Endometrial microvascular endothelial cells (primary cell): Measurements from ENCODE around the gene SLC12A7. TPM values are rescaled to one million over a fixed set of nuclear protein-coding genes. Genes with fewer than 3 reads are reported as not detected.

Experiments used
- in situ Hi-C: cut with HindIII; loops from 2 replicates; pipeline ENCODE4 v1.10.0; 2017; ENCODE audit warnings: low sequenced_read_pairs, low pct_unique_long_range_greater_than_20kb; ENCODE audit errors: inconsistent ontology term
- total RNA-seq: library from RNA; depleted of rRNA; stranded (reverse); fragments of >200 nt; gene quantifications from one replicate; pipeline ENCODE4 v1.2.3, GENCODE V29; 2015; ENCODE audit errors: inconsistent ontology term

SLC12A7 gene
- total RNA-seq, 1 donor from 2014 or later = 9.0 TPM

DNA sequence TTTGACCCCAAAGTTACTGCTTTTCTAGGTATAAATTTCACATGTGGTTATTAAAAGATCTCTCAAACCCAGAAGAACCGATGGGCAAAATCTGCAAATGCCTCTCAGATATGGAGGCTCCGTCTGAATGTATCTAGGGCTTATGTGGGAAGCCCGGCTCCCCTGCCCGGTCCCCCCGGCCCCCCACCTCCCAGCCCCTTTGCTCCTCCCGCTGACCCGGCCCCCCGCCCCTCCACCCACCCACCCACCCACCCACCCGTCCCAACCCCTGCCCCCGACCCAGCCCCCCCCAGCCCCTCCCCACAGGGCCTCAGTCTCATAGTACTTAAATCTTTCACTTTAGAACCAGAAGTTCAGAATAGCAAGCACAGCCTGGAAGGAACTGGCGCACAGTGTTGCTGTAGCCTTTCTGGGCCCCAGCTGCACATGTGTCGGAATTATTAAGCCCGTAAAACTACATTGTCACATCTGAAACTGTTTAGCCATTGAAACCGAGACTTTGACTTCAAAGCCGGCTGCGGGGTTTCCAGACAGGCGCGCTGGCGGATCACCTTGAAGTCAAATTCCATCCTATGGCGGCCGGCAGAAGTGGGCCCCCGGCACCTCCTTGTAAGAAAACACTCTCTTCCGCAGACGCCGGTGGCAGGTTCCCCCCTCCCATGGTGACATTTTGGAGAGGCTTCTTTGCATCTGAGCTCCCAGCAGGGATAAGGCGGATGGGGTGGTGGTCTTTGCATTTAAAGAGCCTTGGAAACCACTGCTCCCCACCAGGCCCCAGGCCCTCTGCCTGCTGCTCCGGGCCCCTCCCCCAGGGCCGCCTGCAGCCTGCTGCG, 90.5 kb downstream of the SLC12A7 start:
- in situ Hi-C loops = no loop called here

GRCh38 chr5:1020452-1020961, 91.4 kb downstream of the SLC12A7 start:
- in situ Hi-C loops = no loop called here

GRCh38 chr5:1019001-1019905, 92.6 kb downstream of the SLC12A7 start:
- in situ Hi-C loops = no loop called here

- in situ Hi-C loops = no loop called here
Observed at GRCh38 chr5:1018596-1018995, 93.3 kb downstream of the SLC12A7 start.

DNA sequence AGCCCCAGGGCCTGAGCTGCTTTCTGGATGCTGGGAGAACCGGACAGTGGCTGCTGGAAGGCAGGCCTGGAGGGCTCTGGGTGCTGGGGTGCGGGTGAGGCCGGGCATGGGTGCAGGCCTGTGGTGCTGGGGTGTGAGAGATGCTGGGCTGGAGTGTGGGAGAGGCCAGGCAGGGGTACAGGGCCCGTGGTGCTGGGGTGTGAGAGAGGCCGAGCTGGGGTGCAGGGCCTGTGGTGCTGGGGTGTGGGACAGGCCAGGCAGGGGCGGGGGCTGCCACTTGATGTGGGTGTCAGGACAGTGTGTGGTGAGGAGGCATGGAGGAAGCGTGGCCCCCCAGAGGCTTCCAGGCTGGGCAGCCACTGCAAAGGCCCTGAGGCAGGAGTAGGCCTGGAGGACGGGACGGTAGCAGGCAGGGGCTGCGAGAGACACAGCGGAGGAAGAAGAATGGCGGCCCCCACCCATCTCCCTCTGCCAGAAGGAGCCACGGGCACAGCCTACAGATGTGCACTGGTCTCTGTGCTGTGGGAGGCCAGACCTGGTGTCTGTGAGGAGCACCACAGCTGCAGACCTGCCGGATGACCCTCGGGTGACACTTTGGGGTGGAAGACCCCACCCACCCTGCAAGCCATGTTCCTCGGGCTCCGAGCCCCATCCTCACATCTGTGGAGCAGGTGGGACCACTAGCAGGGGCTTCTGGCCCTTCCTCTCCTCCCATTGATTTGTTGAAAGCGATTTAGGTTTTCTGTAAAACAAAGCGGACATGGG, 94.0 kb downstream of the SLC12A7 start:
- in situ Hi-C loops = no loop called here

- in situ Hi-C loops = no loop called here
Observed at GRCh38 chr5:1017056-1017455, 94.8 kb downstream of the SLC12A7 start.

DNA sequence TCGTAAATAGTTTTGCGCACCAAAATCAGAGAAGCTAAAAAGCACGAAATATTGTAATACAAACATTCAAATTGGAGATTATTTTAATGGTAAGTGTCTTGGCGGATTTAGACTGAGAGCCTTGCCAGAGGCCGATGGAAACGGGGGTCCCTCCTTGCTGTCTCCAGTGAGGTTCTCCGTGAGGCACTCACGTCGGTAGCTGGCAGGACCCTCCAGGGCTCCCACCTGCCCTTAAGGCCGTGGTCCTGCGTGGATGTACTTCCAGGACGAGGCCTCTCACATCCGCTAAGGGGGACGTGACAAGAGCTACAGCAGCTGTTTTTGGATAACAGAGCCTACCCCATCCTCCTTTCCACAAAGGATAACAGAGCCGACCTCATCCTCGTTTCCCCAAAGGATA, 95.4 kb downstream of the SLC12A7 start:
- in situ Hi-C loops = no loop called here

- in situ Hi-C loops = no loop called here
Observed at GRCh38 chr5:1016036-1016435, 95.8 kb downstream of the SLC12A7 start.

DNA sequence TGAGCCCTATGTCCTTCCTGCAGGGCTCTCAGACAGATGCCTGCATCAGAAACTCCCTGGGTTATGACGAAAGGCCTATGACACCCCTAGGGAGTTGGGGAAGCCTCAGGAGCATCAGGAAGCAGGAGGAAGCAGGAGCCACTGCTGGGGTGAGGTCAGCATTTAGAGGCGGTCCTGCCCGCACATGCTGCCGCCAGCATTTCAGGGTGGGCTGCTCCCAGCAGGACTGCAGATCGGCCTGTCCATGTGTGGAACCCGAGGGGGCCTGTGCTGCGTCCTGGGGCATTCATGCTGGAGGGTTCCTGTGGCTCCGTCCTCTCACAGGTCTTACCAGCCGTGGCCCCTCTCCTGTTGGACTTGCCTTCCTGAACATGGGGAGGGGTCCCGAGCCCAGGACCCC, 96.4 kb downstream of the SLC12A7 start:
- in situ Hi-C loops = no loop called here

DNA sequence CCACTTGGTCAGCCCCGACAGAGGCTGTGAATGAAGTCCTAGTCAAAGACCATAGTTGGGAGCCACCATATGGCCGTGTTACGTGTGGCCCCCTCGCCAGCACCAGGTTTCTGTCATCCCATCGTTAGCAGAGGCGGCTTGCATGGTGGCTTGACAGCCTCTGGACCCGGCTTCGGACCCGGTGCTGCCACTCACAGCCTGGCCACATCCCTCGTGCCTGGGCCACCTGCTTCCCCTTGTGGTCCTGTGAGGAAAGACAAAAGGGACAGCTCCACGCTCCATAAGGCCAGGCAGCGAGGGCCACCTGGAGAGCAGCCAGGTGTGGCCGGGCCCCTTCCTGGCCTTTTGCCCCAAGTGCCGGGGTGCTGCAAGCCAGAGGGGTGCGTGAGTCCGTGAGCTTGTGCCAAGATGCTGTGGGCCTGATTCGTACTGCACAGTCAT, 97.1 kb downstream of the SLC12A7 start:
- in situ Hi-C loops = no loop called here

- in situ Hi-C loops = no loop called here
Observed at GRCh38 chr5:1014346-1014745, 97.5 kb downstream of the SLC12A7 start.

GRCh38 chr5:1013948-1014301, 97.9 kb downstream of the SLC12A7 start:
- in situ Hi-C loops = no loop called here

DNA sequence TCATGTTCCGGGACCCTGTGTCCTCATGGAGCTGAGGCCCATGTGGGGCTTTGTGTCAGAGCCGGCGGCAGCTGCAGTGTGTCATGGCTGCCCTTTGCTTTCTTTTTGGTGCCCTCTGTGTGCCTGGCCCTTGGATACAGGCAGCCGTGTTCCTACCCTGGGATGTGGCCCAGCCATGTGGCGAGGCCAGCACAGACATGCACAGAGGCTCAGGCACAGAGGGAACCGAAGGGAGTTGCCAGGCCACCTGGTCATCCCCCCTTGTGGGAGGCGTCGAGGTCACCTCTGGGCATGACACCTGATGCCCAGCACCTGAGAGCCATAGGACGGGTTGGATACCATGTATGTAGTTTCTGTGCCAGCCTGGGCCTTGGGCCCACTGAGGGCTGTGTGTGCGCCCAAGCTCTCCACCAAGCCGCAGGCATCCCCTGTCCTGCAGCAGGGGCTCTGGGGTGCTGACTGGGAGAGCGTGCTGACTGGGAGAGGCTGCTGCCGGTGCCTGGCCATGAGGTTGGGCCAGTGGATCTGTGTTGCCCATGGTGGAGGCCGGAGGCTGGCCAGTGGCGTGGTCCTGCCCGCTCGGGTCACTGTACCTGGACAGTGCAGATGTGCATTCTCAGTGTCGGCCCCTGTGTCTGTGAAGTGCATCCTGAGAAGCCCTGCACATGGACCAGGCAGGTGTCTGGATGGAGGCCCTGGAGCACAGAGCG, 98.5 kb downstream of the SLC12A7 start:
- in situ Hi-C loops = no loop called here

GRCh38 chr5:1012900-1013237, 99.0 kb downstream of the SLC12A7 start:
- in situ Hi-C loops = no loop called here

DNA sequence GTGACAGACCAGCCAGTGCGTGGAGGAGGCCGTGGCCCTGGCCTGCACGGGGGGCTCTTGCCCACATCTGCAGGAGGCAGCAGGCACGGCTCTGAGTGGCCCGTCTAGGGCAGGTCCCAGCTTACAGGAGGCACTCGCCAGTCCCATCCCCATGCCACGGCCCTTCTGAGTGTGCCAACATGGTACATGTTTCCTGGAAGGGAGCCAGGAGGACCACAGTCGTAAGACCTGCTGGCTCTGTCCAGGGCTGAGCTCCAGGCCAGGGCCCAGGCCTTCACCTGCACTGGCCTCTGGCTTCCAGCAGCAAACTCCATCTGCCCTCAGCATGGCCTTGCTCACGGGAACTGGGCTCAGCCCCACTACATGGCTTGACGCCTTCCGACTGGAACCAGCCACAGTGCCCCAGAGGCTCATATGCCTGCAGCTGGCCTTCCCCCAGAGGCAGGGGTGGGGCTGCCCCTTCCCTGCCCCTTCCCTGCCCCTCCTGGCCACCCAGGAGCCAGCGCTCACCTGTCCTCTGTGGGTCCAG, 99.5 kb downstream of the SLC12A7 start:
- in situ Hi-C loops = no loop called here

DNA sequence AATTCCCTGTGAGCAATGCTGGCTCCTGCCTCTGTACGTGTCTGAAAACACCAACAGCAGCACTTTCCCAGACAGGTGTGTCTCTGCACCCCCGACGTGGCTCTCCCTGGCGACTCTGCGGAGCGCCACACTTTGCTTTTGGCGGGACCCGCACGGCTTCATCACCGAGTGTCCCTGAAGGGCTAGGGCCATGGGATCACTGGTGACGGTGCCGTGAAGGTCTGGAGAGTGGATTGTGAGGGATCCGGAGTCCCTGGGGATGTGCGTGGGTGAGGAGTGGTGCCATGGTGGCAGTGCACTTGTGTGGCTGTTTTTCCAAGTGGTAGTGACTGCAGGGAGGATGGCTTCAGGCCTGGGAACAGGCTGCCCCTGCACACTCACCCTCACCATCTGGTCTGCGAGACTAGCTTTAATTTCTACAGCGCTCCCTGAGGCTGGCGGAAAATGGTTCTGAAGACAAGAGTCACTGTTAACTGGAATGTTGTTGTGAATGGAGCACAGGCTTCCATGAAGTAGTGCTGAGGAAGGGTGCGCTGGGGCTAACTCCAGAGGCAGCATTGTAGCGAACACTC, 100.0 kb downstream of the SLC12A7 start:
- in situ Hi-C loops = no loop called here

DNA sequence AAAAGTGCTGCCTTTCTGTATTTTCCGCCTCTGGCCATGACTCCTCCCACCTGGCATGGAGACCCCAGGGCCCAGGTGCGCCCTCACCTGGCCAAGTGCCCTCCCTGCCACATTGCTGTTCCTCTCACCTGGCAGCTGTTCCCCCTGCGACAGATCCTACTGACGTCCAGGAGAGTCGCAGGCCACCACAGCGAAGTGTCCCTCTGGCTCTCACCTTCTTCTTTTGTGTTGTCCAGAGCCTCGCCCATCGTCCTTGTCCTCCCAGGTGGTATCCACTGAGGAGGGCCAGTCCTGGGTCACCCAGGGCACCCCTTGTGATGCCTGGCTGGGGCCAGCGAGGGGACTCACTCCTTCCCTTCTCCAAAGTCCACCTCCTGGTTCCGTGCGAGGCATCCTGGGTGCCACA, 100.6 kb downstream of the SLC12A7 start:
- in situ Hi-C loops = no loop called here

DNA sequence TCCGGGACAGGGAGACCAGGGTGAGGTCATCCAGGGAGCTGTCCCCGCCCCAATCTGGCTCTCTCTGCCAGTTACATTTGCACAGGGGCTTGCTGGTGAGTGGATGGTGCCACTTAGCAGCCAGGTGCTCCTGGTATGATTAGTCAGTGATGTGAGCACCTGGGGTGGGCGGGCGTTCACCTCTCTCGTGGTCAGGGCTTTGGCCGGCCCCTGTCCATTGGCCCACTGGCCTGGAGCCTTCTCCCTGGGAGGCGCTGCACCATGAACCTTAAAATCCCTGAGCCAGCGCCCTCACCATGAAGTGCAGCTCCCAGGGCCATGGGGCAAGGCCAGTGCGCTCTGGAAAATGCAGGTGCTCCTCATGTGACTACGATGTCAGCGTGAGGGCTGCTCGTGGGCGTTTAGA, 101.2 kb downstream of the SLC12A7 start:
- in situ Hi-C loops = no loop called here
